NCI-H2227 treated with DMSO at 0.1 percent for 48 hours (cell line): ENCODE results near the gene FRYL.
"Not testable (repeated sequence)": the region's sequence is repeated elsewhere in the genome, so short reads cannot be mapped to it uniquely, and the experiment has no call there.

Source experiments
- DNase-seq: peaks from one replicate; lab custom pipeline; 2025; lab: John Stamatoyannopoulos, UW

The FRYL gene

GRCh38 chr4:48745223-48745622 is 34.9 kb downstream of the FRYL start:
- not testable (repeated sequence) for DNase-seq

GRCh38 chr4:48742412-48742811 is 37.7 kb downstream of the FRYL start:
- no peak for DNase-seq

GRCh38 chr4:48739560-48740019 is 40.5 kb downstream of the FRYL start:
- DNase-seq, result no peak

GRCh38 chr4:48738856-48739255 is 41.2 kb downstream of the FRYL start:
- DNase-seq, result no peak

- not testable (repeated sequence) for DNase-seq
Observed at GRCh38 chr4:48728906-48729496, 51.1 kb downstream of the FRYL start.

- no peak for DNase-seq
Observed at GRCh38 chr4:48727666-48728459, 52.2 kb downstream of the FRYL start.

GRCh38 chr4:48725414-48725813 is 54.7 kb downstream of the FRYL start:
- DNase-seq, result no peak

GRCh38 chr4:48722509-48723446 is 57.3 kb downstream of the FRYL start:
- DNase-seq, result no peak

- no peak for DNase-seq
Observed at GRCh38 chr4:48720459-48720858, 59.6 kb downstream of the FRYL start.

- no peak for DNase-seq
Observed at GRCh38 chr4:48718818-48719465, 61.1 kb downstream of the FRYL start.

GRCh38 chr4:48716285-48716684 is 63.8 kb downstream of the FRYL start:
- not testable (repeated sequence) for DNase-seq

GRCh38 chr4:48710446-48711209 is 69.5 kb downstream of the FRYL start:
- DNase-seq, result no peak

- no peak for DNase-seq
Observed at GRCh38 chr4:48709901-48710300, 70.2 kb downstream of the FRYL start.

- DNase-seq, result no peak
Observed at GRCh38 chr4:48708610-48709009, 71.5 kb downstream of the FRYL start.

- DNase-seq, result no peak
Observed at GRCh38 chr4:48706736-48707135, 73.3 kb downstream of the FRYL start.

- no peak for DNase-seq
Observed at GRCh38 chr4:48705609-48706008, 74.5 kb downstream of the FRYL start.

- DNase-seq, result no peak
Observed at GRCh38 chr4:48704091-48704802, 75.8 kb downstream of the FRYL start.

- no peak for DNase-seq
Observed at GRCh38 chr4:48699475-48699874, 80.6 kb downstream of the FRYL start.

- no peak for DNase-seq
Observed at GRCh38 chr4:48698029-48698971, 81.8 kb downstream of the FRYL start.
